ENCODE results near the gene UVSSA.

GRCh38 chr4:1414831-1415680 lies 68.0 kb downstream of the UVSSA start:
- TF ChIP-seq XRCC3 (IDR thresholded peaks at IDR 0.05) (no peak), CTCF (IDR thresholded peaks at IDR 0.05 in 2 of 3, conservative IDR thresholded peaks at IDR 0.05 in 1 of 3; ENCODE audit: insufficient read depth in 2 of 3, low read depth in 1 of 3, low read length in 3 of 3) (no peak), BRF1 (IDR thresholded peaks at IDR 0.05; ENCODE audit: borderline replicate concordance, extremely low read depth, insufficient read length) (no peak), EP300 (IDR thresholded peaks at IDR 0.05; ENCODE audit: low read length) (no peak), NRF1 (conservative IDR thresholded peaks at IDR 0.05 in 1 of 2, IDR thresholded peaks at IDR 0.05 in 1 of 2) (0 out of 4 replicates have a peak, but pooled peaks of 1 of the 2 experiments have one; percentile 32), ZNF12 (CRISPR knock-in tag; IDR thresholded peaks at IDR 0.05) (no peak)

All from K562 (cell line).